Gastroesophageal sphincter (tissue), 3 donors: ENCODE results near the gene ITGA6.

ENCODE experiments used
- CTCF ChIP-seq, 4 experiments: fragments of 200-600 bp in 2 of 4; fragments of 450-650 bp in 2 of 4; sonication (generic) in 1 of 4; IDR thresholded peaks; one replicate each; pipeline ENCODE4 v1.5.1; 2017 to 2019; ENCODE audit warnings: antibody characterized with exemption in 4 of 4, mild to moderate bottlenecking in 2 of 4, moderate library complexity in 2 of 4
- POLR2A ChIP-seq, 2 donors: fragments of 450-650 bp; IDR thresholded peaks; one replicate each; pipeline ENCODE4 v1.6.1; 2017; ENCODE audit warnings: antibody characterized with exemption in 2 of 2, mild to moderate bottlenecking in 2 of 2, moderate library complexity in 1 of 2

GRCh38 chr2:172430678-172431077 lies 3.3 kb downstream of the ITGA6 start:
- TF ChIP-seq CTCF (IDR thresholded peaks at IDR 0.05): no peak
- no peak for TF ChIP-seq POLR2A (IDR thresholded peaks at IDR 0.05)
